ENCODE results near the gene MICAL2.

- TF ChIP-seq POLR2AphosphoS5 (IDR thresholded peaks at IDR 0.05; ENCODE audit: borderline replicate concordance, low read depth, low read length) (no peak), EZH2 (IDR thresholded peaks at IDR 0.05) (no peak), FOXP2 (optimal IDR thresholded peaks at IDR 0.05; ENCODE audit: control extremely low read depth, extremely low read length, insufficient read depth) (no peak)
These were observed 111.8 kb downstream of the MICAL2 start for GRCh38 chr11:12222055-12222792.
